ENCODE measurements around the gene PILRB.
"Not testable (repeated sequence)": the region's sequence is repeated elsewhere in the genome, so short reads cannot be mapped to it uniquely, and the experiment has no call there.

The PILRB gene

DNA sequence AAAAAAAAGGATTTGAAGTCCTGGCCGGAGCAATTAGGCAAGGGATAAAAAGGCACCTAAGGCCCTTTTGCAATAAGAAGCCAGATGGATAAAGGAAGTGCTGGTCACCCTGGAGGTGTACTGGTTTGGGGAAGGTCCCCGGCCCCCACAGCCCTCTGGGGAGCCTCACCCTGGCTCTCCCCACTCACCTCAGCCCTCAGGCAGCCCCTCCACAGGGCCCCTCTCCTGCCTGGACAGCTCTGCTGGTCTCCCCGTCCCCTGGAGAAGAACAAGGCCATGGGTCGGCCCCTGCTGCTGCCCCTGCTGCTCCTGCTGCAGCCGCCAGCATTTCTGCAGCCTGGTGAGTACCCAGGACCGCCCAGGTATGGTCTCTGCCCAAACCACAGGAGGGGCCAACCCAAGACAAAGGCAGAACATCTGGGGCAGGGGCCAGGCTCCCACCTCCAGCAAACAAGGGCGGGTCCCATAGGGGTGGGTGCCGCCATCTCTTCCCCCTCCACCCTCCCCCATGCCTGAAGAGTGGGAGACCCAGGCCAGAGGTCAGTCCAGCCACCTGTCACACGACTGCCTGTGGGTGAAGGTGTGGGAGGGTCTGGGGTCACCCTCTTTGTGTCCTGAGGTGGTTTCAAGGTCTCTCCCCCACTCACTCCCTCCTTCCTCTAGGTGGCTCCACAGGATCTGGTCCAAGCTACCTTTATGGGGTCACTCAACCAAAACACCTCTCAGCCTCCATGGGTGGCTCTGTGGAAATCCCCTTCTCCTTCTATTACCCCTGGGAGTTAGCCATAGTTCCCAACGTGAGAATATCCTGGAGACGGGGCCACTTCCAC lies at the start of gene PILRB:
Gene PILRB (plus strand): TSS at position 91 of the 830 bp plus-strand sequence. CDS start 186 bp downstream, at position 277.
- no peak for DNase-seq

DNA sequence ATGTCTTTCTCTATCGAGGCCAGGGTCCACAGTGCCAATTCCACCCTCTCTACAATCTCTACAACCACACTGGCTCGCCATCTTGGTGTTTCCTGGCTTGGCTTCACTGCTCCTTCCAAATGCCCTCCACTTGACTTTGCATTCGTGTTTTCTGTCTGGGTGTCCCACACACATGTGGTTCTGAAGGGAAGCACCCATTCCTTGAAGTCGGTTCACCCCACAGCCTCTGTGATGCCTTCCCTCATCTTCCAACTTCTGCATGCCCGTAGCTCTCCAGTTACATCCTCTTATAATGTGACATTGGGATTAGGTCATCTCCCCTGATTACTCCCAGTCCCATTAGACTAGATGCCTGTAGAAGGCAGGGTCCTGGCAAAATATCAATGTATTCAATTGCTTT lies 39.6 kb upstream of the PILRB start:
- DNase-seq = not testable (repeated sequence)

DNA sequence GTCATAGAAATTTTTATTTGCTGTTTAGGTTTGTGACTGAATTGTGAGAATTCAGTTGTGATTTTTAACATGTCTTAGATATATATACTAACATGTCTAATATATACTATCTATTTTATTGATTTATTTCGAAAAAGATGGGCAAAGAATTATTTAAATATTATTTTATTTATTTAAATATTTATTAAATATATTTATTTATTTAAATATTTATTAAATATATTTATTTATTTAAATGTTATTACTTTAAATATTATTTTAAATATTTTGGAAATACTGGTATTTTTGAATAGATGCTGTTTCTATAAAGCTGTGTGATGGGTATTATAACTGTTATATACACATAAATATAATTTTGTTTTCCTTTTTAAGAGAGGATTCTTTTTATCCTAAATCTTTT lies 36.3 kb upstream of the PILRB start:
- DNase-seq = not testable (repeated sequence)

DNA sequence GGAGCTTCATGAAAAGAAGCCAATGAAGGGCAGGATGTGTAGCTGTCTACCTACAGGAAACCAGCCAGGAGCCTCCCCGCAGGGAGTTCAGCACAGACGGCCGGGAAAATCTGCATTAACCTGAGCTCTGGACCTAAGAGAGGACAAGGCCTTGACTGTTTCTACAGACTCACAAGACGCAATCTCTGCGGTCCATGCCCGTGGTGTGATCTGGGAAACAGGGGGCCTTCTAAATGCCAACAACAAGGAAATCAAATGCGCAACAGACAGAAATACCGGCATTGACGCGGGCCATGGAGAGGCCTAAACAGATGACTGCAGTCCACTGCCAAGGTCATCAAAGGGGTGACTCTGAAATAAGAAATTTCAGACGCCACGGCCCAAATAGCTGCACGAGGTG lies 33.7 kb upstream of the PILRB start:
- not testable (repeated sequence) for DNase-seq

DNA sequence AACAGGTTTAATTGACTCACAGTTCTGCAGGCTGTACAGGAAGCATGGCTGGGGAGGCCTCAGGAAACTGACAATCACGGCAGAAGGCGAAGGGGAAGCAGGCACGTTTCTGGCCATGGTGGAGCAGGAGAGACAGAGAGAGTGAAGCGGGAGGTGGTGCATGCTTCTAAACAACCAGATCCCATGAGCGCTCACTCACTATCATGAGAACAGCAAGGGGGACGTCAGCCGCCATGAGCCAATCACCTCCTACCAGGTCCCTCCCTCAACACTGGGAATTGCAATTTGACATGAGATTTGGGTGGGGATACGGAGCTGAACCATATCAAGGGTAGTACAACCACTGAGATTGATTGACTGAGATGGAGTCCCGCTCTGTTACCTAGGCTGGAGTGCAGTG lies 32.2 kb upstream of the PILRB start:
- DNase-seq = not testable (repeated sequence)

DNA sequence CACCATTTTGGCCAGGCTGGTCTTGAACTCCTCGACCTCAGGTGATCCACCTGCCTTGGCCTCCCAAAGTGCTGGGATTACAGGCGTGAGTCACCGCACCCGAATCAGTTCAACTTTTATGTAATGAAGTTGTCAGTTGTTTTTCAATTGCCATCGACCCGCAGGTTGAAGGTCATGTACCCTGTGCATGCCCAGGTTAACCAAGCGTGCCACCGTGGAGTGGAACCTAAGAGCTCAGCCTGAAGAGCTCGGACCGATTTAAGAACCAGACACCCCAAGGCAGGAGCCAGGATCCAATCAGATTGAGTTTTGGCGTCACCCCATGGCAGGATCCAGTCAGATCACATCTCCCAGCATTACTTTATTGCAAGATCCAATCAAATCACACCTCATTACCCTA lies 31.0 kb upstream of the PILRB start:
- not testable (repeated sequence) for DNase-seq

DNA sequence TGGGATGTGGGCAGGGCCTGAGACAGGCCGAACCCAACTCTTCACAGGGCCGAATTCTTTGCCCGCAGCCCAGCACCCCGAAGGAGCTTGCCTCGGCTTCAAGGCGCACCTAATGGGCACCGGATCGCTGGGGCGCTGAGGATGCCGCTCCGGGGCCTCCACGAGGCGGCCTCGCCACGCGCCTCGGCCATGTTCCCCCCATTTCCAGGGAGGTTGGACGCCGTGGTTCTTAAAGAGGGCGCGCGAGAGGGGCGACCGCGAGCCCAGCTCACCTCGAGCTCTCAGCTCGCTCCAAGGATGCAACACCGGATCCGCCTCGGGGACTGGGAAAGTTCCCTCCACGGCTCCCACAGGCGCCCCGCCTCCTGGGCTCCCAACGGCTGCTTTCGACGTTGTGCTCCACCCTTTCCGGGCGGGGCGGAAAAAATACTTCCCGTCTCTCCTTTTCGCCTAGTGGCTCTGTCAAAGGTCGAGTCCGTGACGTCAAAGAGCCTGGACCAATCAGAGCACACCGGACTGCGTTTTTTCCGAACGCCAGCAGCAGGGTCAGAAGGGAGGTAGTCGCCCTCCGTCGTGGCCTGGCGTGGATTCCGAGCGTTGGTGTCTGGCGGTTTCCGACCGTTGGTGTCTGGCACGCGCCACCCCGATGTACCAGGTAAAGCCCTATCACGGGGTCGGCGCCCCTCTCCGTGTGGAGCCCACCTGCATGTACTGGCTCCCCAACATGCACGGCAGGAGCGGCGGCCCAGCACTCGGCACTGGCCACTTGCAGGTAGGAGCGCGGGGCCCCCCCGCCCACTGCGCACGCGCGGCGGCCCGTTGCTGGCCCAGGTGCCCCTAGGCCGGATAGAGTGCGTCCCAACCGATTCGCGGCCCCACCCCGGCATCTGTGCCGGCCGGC lies 22.1 kb upstream of the PILRB start:
- peak; percentile 71 to 90 for DNase-seq

DNA sequence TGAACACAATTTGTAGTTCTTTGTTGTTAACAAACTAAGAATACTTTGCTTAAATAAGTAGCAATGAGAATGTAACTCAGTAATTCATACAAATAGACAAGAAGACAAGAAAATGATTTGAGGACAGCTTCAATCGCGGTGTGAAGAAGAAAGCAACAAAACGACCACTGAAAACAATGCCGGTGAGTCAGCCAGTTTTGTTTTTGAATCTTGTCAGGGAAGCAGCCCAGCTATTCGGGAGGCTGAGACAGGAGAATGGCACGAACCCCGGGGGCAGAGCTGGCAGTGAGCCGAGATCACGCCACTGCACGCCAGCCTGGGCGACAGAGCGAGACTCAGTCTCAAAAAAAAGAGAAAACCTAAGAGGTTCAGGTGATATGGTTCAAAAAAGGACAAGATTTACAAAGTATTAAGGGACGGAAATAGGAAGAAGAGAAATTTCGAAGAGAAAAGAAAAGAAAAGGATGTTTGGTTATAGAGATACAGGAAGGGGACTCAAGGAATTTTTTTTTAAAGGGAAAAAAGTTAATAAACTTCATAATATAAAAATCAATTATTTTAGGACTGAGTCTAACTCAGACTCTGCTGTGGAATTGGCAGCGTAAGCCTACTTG lies 19.7 kb upstream of the PILRB start:
- DNase-seq = not testable (repeated sequence)

DNA sequence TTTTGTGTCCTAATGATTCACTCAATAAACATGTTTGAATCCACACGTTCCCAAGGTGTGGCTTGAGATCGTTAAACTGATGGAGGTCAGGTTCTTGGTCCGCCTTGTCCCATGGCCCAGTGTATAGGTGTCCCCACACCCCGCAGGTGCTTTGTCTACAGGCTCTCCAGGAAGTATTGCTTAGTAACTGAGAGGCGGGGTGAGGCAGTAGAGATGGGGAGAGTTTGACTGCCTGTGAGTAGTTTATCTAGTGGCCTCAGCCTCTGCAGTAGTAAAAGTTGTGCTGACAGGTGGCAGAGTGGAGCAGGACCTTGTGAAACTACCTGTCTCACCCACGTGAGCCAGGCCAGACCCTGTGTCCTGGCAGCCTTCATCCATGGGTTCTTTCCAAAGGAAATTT lies 16.6 kb upstream of the PILRB start:
- not testable (repeated sequence) for DNase-seq

DNA sequence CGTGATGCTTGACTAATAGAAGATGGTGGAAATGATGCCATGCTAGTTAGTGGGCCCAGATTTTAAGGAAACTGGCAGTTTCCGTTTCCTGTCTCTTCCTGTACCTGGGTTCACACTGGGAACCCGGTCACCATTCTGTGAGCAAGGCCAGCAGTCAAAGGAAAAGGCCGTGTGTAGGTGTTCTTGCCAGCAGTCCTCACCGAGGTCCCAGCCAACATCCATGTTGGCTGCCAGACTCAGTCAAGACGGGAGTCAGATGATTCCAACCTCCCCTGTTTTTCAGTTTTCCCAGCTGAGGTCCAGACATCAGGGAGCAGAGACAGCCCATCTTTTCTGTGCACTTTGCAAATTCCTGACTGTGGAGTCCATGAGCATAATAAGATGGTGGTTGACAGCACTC lies 15.2 kb upstream of the PILRB start:
- no peak for DNase-seq

DNA sequence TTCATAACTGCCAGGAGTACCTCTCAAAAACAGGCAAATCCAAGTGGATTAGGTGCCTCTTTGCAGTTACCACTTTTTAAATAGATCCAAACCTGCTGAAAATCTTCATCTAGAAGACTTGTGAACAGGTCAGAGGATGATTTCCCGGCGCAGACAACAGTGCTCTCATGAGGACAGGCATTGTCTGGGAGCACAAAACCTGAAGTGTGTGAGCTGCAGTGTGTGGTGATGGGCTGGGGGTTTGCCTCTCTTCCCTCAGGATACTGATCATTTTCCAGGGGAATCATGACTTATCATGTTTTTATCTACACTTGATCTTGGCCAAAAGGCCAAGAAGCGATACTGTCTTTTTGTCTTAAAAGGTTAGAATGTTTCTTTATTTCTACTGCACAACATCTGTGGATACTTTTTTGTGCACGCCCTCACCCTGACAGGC lies 13.8 kb upstream of the PILRB start:
- not testable (repeated sequence) for DNase-seq

DNA sequence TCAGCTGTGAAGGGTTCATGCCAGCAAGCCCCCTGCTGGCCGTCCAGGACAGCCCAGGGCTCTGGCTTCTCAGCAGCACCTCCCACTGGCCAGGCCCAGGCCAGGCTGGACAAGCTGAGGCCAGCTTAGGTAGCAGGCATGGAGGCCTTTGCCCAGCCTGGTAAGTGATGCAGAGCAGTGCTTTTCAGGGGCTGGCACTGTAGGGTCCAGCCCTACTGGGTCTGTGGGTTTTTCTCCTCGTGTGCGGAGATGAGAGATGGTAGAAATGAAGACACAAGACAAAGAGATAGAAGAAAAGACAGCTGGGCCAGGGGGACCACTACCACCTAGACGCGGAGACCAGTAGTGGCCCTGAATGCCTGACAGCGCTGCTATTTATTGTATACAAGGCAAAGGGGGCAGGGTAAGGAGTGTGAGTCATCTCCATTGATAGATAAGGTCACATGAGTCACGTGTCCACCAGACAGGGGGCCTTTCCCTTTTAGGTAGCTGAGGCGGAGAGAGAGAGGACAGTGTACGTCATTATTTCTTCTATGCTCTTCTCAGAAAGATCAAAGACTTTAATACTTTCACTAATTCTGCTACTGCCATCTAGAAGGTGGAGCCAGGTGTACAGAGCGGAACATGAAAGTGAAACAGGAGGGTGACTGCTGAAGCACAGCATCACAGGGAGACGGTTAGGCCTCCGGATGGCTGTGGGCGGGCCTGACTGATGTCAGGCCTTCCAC lies 13.2 kb upstream of the PILRB start:
- DNase-seq = not testable (repeated sequence)

DNA sequence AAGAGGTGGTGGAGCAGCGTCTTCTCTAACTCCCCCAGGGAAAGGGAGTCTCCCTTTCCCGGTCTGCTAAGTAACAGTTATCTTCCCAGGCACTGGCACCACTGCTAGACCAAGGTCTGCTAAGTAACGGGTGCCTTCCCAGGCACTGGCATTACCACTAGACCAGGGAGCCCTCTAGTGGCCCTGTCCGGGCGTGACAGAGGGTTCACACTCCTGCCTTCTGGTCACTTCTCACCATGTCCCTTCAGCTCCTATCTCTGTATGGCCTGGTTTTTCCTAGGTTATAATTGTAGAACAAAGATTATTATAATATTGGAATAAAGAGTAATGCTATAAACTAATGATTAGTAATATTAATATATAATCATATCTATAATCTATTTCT lies 12.6 kb upstream of the PILRB start:
- peak; percentile 50 to 77 for DNase-seq

DNA sequence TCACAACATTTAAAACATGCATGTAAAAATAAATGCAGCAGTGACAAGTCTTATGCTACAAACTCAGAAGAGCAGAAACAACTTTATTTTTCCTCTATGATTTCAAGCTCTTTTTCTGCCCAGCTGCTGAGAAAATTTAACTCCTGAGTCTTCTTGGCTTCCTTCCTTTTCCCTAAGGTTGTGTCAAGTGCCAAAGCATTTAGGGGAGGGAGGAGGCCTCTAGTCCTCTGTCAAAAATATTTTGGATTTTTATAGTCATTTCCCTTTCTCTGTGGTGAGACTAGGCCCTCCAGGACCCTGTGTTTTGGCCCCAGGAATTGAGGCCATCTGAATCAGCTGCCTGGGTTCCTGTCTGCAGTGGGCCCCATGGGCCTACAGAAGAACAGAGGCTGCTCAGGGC lies 11.0 kb upstream of the PILRB start:
- no peak for DNase-seq

DNA sequence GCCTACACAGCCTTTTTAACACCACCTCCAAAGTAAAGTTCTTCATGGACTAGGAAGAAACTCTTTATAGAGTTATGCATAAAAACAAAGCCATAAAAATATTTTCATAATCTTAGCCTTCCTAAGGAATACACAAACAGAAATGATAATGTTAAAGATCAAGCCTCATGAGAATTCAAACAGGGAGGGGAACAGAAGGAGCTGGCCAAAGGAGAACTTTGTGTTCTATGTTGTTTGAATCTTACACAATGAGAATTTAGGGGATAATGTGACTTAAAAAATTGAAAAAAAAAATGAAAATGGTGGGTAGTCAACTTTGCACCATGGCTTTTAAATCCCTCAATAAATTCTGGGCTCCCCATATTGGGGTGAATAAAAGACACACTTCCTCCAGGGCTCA lies 9.1 kb upstream of the PILRB start:
- DNase-seq = no peak

DNA sequence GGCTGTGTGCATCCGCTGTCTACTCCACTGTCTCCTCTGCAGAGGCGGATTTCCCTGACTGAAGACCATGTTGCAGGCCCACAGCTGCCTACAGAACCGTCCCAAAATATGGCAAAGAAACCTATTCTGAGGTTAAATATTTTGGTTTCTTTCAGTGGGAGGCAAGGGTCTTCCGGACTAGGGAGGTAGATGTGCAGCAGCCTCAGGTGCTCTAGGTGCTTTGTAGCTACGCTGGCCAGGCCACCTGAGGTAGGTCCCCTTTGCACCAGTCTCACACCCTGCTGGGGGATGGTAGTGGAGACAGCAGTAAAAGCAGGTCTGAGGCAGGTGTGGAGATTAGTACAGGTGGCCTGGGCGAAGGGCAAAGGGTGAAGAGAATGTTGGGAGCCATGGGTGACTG lies 8.2 kb upstream of the PILRB start:
- no peak for DNase-seq

DNA sequence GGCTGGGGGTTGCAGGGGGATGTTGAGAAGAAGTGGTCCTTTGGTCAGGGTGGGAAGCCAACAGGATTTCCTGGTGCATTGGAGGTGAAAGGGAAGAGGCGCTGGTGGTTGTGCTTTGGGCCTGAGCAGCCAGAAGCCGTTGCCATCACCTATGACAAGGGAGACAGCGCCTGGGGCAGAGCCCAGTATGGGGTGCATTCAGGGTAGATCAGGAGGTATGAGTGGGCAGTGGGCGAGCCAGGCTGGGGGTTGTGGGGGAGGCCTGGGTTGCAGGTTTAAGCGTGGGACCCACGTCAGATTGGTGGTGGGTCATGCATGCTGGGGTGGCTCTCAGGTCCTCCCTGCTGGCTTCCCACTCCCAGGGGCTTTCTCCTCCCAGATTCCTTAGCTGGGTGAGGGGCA lies 6.3 kb upstream of the PILRB start:
- no peak for DNase-seq

DNA sequence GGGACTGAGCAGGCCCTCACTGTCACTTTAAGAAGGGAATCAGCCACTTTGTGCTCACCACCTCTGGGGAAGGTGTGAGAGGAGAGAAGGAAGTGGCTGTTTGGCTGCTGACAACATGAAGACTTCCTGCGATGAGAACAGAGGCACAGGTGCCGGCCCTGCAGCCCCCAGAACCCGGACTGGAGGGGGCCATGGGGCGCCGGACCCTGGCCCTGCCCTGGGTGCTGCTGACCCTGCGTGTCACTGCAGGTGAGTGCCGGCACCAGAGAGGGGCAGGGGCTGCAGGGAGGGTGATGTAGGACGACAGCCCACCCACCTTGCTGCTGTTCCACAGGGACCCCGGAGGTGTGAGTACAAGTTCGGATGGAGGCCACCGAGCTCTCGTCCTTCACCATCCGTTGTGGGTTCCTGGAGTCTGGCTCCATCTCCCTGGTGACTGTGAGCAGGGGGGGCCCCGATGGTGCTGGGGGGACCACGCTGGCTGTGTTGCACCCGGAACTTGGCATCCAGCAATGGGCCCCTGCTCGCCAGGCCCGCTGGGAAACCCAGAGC lies 5.6 kb upstream of the PILRB start:
- DNase-seq = not testable (repeated sequence)

DNA sequence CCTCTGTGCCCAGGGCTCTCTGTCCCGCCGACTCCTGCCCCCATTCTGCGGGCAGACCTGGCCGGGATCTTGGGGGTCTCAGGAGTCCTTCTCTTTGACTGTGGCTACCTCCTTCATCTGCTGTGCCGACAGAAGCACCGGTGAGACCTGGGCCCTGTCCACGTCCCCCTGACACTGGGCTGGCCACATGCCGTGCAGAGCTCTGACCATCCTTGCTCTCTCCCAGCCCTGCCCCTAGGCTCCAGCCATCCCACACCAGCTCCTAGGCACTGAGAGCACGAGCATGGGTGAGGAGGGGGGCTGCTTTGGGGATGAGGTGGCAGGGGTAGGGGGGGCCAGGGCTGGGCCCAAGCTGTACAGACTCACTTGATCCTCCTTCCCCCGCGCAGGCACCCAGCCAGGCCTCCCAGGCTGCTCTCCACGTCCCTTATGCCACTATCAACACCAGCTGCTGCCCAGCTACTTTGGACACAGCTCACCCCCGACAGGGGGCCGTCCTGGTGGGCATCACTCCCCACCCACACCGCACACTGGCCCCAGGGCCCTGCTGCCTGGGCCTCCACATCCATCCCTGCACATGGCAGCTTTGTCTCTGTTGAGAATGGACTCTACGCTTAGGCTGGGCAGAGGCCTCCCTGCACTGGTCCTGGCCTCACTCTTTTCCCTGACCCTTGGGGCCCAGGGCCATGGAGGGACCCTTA lies 4.8 kb upstream of the PILRB start:
- DNase-seq = no peak

DNA sequence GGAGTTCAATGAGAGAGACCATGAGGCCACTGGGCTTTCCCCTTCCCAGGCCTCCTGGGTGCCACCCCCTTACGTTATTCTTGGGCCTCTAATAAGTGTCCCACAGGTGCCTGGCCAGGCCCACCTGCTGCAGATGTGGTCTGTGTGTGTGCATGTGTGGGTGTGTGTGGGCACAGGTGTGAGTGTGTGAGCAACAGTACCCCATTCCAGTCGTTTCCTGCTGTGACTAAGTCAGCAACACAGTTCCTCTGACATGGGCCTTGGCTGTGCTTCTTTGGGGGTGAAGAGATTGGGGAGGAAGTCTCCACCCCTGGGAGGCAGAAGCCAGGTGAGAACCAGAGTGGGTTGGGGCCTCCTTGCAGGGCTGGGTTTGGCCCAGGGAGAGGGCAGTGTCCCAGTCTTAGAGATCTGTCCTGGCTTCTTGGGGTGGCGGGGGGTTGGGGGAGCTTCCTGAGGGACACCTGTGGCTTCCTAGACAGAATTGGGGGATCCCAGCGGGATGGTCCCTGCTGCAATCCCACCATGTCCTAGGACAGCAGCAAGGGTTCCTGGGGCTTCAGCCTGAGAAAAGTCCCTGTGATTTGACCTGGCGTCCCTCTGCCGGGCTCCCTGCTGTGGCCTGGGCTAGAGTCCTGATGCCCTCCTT lies 4.1 kb upstream of the PILRB start:
- DNase-seq = no peak

DNA sequence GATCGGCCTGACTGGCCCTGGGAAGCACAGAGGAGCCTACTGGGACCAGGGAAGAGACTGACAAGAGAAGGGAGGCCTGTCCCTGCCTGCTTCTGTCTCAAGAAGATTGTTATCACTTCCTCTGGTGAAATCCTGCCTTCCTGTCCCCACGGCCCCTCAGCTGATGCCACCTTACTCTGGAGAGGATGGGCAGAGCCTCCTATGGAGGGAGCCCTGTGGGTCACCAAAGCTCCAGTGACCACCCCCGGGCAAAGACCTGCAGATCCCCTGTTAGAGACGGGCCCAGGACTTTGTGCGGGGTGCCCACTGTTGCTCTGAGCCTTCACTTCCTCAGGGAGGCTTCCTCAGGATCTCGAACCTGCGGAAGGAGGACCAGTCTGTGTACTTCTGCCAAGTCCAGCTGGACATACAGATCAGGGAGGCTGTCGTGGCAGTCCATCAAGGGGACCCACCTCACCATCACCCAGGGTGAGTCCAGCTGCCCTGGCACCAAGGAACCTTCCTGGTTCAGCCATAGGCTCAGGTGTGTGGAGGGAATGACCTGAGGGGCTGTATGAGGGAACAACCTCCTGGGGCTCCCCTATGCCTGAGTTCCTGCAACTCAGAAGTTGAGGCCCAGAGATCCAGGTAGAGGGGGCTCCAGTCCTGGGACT lies 1.4 kb upstream of the PILRB start:
- no peak for DNase-seq
